Head of caudate nucleus (tissue), 42 donors: ENCODE measurements around the gene PSMD1.
"Not testable (repeated sequence)": the region's sequence is repeated elsewhere in the genome, so short reads cannot be mapped to it uniquely, and the experiment has no call there.

Experiments used
- DNase-seq, 42 donors: peaks; one replicate each; pipeline versions ENCODE4 v3.0.0 to v3.0.0-alpha.2; 2020 to 2021; ENCODE audit warnings: mixed read lengths in 7 of 42
- intact Hi-C: fragments of 100-400 bp; cut with DNase I; formaldehyde crosslinking; loops from one replicate; pipeline ENCODE4 v1.15.0; 2022

Gene PSMD1

GRCh38 chr2:231189571-231190495 lies 133.2 kb downstream of the PSMD1 start:
- intact Hi-C loops, result loop anchor here (10.0 kb wide), 1 partner anchor 85 kb away; no protein-coding TSS in a partner anchor
- peak in 6 of 42 donors; percentile 19 to 64 (median 24) for DNase-seq

GRCh38 chr2:231190531-231191197 lies 134.0 kb downstream of the PSMD1 start:
- intact Hi-C loops, result loop anchor here (10.0 kb wide), 1 partner anchor 86 kb away; no protein-coding TSS in a partner anchor
- DNase-seq, result peak in 27 of 42 donors; percentile 18 to 68 (median 39)

- intact Hi-C loops, result loop anchor here (10.0 kb wide), 1 partner anchor 87 kb away; no protein-coding TSS in a partner anchor
- DNase-seq, result peak in 6 of 42 donors; percentile 28 to 65 (median 37)
Observed at GRCh38 chr2:231191896-231192872, 135.5 kb downstream of the PSMD1 start.

- intact Hi-C loops, result loop anchor here (10.0 kb wide), 1 partner anchor 88 kb away; no protein-coding TSS in a partner anchor
- no peak for DNase-seq
Observed at GRCh38 chr2:231193216-231193615, 136.5 kb downstream of the PSMD1 start.

GRCh38 chr2:231196592-231196991 lies 139.9 kb downstream of the PSMD1 start:
- intact Hi-C loops, result loop anchor here (10.0 kb wide), 1 partner anchor 92 kb away; no protein-coding TSS in a partner anchor
- DNase-seq, result no peak

- intact Hi-C loops, result loop anchor here (10.0 kb wide), 1 partner anchor 92 kb away; no protein-coding TSS in a partner anchor
- not testable (repeated sequence) for DNase-seq
Observed at GRCh38 chr2:231197196-231197595, 140.5 kb downstream of the PSMD1 start.

- DNase-seq, result peak in 1 of 42 donors; percentile 6
- intact Hi-C loops, result loop anchor here (10.0 kb wide), 1 partner anchor 93 kb away; no protein-coding TSS in a partner anchor
Observed at GRCh38 chr2:231197706-231198290, 141.1 kb downstream of the PSMD1 start.

- intact Hi-C loops, result loop anchor here (10.0 kb wide), 1 partner anchor 94 kb away; no protein-coding TSS in a partner anchor
- peak; percentile 26 to 92 (median 84) for DNase-seq
Observed at GRCh38 chr2:231198291-231199173, 141.9 kb downstream of the PSMD1 start, which contains the start of gene ARMC9. Gene ARMC9 (plus strand): TSS chr2:231198631. CDS start chr2:231206239, 7,608 bp downstream.

- DNase-seq, result no peak
- intact Hi-C loops, result loop anchor here (10.0 kb wide), 1 partner anchor 94 kb away; no protein-coding TSS in a partner anchor
Observed at GRCh38 chr2:231199219-231199618, 142.6 kb downstream of the PSMD1 start.

- DNase-seq, result peak in 7 of 42 donors; percentile 9 to 54 (median 27)
- intact Hi-C loops, result no loop called here
Observed at GRCh38 chr2:231200805-231201474, 144.3 kb downstream of the PSMD1 start.

- peak in 2 of 42 donors; percentile 15 to 33 for DNase-seq
- intact Hi-C loops, result no loop called here
Observed at GRCh38 chr2:231201475-231201814, 144.8 kb downstream of the PSMD1 start.

- intact Hi-C loops, result no loop called here
- DNase-seq, result no peak
Observed at GRCh38 chr2:231203087-231203486, 146.4 kb downstream of the PSMD1 start.

- no peak for DNase-seq
- intact Hi-C loops, result no loop called here
Observed at GRCh38 chr2:231204146-231204545, 147.5 kb downstream of the PSMD1 start.

- intact Hi-C loops, result no loop called here
Observed at GRCh38 chr2:231204581-231204980, 147.9 kb downstream of the PSMD1 start.

GRCh38 chr2:231207734-231208133 lies 151.1 kb downstream of the PSMD1 start:
- intact Hi-C loops, result no loop called here
- no peak for DNase-seq

More at GRCh38 chr2:231204581-231204980, 147.9 kb downstream of the PSMD1 start:
- no peak for DNase-seq

GRCh38 chr2:231210782-231211181 lies 154.1 kb downstream of the PSMD1 start:
- no peak for DNase-seq
- intact Hi-C loops, result no loop called here
